Measurements from ENCODE around the gene TTLL13.
"Not testable (repeated sequence)": the region's sequence is repeated elsewhere in the genome, so short reads cannot be mapped to it uniquely, and the experiment has no call there.

The TTLL13 gene

GRCh38 chr15:90234096-90234988 lies 15.0 kb upstream of the TTLL13 start, which contains the start of gene GDPGP1:
TSS of gene GDPGP1 (plus strand) at chr15:90234209. CDS start at chr15:90240909, 6,700 bp downstream.
- DNase-seq (ENCODE audit: low read depth): peak; percentile 93

DNA sequence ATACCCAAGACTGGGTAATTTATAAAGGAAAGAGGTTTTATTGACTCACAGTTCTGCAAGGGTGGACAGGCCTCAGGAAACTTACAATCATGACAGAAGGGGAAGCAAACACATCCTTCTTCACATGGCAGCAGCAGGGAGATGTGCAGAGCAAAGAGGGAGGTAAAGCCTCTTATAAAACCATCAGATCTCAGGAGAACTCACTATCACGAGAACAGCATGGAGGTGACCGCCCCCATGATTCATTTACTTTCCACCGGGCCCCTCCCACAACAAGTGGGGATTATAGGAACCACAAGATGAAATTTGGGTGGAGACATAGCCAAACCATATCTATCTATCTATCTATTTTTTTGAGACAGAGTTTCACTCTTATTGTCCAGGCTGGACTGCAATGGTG lies 10.0 kb upstream of the TTLL13 start:
- no peak for DNase-seq (ENCODE audit: low read depth)

GRCh38 chr15:90240856-90241255 lies 8.5 kb upstream of the TTLL13 start:
- no peak for DNase-seq (ENCODE audit: low read depth)

DNA sequence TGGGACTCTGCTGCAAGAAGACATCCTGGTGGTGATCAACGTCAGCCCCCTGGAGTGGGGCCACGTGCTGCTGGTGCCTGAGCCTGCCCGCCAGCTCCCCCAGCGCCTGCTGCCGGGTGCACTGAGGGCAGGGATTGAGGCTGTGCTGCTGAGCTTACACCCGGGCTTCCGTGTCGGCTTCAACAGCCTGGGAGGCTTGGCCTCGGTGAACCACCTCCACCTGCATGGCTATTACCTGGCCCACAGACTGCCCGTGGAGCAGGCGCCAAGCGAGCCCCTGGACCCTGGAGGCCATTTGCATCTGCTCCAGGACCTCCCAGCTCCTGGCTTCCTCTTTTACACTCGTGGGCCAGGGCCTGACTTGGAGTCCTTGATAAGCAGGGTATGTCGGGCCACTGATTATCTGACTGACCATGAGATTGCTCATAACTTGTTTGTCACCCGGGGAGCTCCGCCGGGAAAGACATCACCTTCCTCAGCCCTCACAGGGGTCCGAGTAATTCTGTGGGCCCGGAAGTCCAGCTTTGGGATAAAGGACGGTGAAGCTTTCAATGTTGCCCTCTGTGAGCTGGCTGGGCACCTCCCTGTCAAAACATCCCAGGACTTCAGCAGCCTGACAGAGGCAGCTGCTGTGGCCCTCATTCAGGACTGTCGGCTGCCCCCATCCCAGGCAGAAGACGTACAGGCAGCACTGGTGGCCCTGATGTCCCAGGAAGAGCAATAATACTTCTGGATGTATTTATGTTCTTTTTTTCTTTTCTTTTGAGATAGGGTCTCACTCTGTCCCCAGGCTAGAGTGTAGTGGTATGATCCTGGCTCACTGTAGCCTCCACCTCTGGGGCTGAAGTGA lies 7.8 kb upstream of the TTLL13 start:
- no peak for DNase-seq (ENCODE audit: low read depth)

DNA sequence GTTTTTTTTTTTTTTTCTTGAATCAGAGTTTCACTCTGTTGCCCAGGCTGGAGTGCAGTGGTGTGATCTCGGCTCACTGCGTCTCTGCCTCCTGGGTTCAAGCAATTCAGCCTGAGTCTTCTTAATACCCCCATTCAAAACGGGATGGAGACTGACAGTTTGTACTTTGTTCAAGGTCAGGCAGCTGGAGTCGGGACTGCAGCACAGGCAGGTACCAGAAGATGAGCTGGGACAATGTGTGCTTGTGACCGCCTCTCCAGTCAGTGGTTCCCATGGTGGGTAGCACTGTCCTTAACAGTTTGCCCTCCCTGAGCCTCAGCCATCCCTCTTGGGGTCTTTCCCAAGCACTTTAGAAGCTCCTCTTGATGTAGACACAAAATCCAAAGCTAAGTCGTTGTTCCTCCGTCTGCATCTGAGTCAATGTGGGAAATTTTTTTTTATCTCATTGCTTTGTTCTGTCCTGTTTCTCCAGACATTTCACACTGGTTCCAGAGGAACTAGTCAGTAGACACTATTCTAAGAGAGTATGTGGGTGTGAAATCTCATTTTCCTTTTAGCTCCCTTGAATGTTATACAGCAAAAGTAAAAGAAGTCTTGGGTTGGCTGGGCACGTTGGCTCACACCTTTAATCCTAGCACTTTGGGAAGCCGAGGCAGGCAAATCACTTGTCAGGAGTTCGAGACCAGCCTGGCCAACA lies 5.3 kb upstream of the TTLL13 start:
- DNase-seq (ENCODE audit: low read depth): no peak

GRCh38 chr15:90248789-90249202 lies 560 bp upstream of the TTLL13 start:
- no peak for DNase-seq (ENCODE audit: low read depth)

GRCh38 chr15:90257776-90258175 lies 8.4 kb downstream of the TTLL13 start:
- no peak for DNase-seq (ENCODE audit: low read depth)

DNA sequence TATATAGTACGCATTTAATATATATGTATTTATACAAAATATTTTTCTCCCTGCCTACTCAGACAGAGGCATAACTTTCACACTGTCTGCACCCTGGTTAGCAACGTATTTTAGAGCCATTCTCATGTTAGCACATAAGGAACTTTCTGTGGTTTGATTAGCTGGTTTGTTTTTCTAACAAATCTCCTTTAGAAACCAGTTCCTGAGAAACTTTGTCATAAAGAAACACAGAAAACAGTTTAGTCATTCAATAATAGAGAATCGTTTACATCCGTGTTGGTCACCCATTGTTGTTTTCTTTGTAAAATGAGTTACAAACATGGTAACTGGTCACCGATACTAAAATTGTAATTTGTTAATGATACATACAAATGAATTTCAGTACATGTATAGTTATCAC lies 10.2 kb downstream of the TTLL13 start:
- no peak for DNase-seq (ENCODE audit: low read depth)

GRCh38 chr15:90260731-90261130 lies 11.4 kb downstream of the TTLL13 start:
- not testable (repeated sequence) for DNase-seq (ENCODE audit: low read depth)

- DNase-seq (ENCODE audit: low read depth): no peak
Observed at GRCh38 chr15:90261811-90262210, 12.5 kb downstream of the TTLL13 start.

DNA sequence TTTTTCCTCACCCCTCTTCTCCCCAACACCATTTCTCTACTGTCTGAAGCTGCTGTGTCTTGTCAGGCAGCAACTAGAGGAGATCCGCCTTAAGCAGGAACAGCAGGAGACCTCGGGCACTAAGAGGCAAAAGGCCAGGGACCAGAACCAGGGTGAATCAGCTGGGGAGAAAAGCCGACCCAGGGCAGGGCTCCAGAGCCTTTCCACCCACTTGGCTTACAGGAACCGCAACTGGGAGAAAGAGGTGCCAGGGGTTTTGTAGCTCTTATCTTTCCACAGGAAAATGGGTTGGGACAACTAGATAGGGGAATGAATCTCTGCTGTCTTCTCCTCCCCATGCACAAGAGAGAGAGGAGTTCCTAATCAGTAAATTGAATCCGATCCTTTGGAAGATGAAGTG lies 13.1 kb downstream of the TTLL13 start:
- DNase-seq (ENCODE audit: low read depth): no peak

- no peak for DNase-seq (ENCODE audit: low read depth)
Observed at GRCh38 chr15:90264671-90265070, 15.3 kb downstream of the TTLL13 start.

DNA sequence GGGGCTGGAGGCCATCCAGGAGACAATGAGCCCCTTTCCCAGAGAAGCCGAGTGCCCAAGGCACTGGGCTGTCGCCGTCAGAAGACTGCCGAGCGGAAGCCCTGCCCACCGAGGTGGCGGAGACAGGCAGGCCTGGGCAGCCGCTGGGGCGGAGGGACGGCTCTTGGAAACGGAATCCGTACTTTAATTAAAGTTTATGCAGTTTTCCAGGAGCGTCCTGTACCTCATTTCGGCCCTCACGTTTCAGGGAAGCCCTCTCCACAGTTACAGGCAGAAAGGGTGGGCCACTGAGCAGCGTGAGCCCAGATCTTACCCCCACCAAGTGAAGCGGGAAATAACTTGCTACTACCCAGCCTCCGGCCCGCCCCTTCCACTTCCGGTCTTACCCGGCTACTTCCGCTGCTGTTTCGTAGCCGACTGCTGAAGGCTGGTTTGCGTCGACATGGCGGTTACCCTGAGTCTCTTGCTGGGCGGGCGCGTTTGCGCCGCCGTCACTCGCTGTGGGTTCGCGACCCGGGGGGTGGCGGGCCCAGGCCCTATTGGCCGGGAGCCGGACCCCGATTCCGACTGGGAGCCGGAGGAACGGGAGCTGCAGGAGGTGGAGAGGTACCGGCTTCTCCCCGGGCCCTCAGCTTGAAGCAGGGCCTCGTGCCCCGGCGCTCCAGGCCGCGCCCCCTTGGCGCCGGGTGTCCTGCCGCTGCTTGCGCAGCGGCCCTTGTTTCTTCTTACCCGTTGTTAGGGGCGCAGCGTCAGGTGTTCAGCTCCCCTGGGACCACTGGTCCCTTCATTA lies 16.1 kb downstream of the TTLL13 start, which contains the start of gene NGRN:
Gene NGRN, plus strand, starts transcription at position 402 of the 790 bp plus-strand sequence. Its CDS starts 41 bp downstream, at position 443.
- peak; percentile 84 for DNase-seq (ENCODE audit: low read depth)

- DNase-seq (ENCODE audit: low read depth): no peak
Observed at GRCh38 chr15:90266061-90266431, 16.7 kb downstream of the TTLL13 start.

DNA sequence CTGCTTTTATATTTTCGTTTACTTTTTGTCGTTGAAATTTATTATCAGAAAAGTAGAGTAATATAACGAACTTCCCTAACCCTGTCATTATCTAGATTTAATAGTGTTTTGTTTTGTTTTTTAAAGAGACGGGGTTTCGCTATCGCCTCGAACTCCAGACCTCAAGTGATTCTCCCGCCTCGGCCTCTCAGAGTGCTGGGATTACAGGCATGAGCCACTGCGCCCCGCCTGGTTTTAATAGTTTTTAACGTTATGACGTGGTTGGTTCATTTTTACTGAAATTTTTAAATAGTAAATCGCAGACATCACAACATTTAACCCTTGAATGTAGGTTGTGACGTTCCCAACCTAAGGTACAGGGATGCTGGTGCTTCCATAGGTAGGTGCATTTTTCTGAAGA lies 17.1 kb downstream of the TTLL13 start:
- no peak for DNase-seq (ENCODE audit: low read depth)

- no peak for DNase-seq (ENCODE audit: low read depth)
Observed at GRCh38 chr15:90268415-90268814, 19.1 kb downstream of the TTLL13 start.

DNA sequence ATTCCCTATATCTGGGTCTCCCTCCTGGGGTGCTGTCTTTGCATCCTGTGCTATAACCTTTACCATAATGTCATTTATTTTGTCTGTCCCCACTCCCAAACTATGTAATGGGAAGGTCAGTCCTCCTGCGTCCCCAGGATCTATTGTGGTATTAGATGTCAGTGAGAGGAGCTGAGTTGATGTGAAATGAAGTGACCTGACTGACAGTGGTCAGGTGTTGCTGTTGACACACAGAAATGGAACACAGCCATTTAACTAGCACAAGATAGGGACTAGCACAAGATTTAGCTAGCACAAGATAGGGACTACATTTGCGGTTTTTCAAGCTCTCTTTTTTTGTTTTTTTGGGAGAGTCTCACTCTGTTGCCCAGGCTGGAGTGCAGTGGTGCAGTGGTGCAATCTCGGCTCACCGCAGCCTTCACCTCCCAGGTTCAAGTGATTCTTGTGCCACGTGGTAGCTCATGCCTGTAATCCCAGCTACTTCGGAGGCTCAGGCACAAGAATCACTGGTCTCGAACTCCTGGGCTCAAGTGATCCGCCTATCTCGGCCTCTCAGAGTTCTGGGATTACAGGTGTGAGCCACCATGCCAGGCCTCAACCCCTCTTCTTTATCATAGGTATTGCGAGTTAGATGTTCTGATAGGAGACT lies 21.3 kb downstream of the TTLL13 start:
- no peak for DNase-seq (ENCODE audit: low read depth)

DNA sequence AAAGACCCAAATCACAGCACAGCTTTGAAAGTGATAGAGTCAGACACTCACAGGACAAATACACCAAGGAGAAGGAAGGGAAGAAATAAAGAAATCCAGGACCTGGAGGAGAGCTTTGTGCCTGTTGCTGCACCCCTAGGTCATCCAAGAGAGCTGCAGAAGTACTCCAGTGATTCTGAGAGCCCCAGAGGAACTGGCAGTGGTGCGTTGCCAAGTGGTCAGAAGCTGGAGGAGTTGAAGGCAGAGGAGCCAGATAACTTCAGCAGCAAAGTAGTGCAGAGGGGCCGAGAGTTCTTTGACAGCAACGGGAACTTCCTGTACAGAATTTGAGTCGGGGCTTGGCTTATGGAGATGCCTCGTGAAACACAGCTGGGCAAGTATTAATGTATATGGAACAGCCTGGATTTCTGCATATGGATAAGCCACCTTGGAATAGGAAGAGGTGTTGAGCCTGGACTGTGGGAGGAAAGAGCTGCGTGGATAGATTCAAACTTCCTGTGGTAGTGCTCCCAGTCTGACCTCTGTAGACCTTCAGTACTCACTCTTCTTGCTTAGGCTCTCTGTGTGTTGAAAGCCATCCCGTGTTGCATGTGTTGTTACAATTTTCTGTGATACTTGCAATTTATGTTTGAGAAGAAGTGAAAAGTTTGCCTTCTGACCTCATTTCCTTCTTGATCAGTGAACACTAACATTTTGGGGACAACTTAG lies 22.3 kb downstream of the TTLL13 start:
- DNase-seq (ENCODE audit: low read depth): no peak

DNA sequence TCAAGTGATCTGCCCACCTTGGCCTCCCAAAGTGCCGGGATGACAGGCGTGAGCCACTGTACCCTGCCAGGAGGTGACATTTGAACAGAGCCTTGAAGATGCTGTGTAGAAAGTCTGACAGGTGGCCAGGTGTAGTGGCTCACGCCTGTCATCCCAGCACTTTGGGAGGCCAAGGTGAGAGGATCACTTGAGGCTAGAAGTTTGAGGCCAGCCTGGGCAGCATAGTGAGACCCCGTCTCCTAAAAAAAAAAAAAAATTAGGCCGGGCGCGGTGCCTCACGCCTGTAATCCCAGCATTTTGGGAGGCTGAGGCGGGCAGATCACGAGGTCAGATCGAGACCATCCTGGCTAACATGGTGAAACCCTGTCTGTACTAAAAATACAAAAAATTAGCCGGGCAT lies 29.1 kb downstream of the TTLL13 start:
- DNase-seq (ENCODE audit: low read depth): not testable (repeated sequence)

DNA sequence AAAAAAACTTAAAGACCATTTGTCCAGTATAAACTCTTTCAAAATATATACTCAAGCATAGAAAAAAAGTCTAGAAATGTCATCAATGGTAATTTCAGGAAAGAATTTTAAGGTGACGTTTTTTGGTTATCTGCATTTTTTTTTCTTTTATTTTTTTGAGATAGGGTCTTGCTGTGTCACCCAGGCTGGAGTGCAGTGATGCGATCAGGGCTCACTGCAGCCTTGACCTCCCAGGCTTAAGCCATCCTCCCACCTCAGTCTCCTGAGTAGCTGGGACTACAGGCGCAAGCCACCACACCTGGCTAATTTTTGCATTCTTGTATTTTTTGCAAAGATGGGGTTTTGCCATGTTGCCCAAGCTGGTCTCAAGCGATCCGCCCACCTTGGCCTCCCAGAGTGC lies 31.4 kb downstream of the TTLL13 start:
- not testable (repeated sequence) for DNase-seq (ENCODE audit: low read depth)
